HS-27A (cell line): Measurements from ENCODE around the gene SNHG17.

Experiments
- DNase-seq: peaks from one replicate; pipeline ENCODE4 v3.0.0-alpha.2; 2012; ENCODE audit warnings: low read depth, missing footprints

The SNHG17 gene

GRCh38 chr20:38373231-38373867 is 61.8 kb downstream of the SNHG17 start:
- no peak for DNase-seq

GRCh38 chr20:38372806-38373205 is 62.3 kb downstream of the SNHG17 start:
- DNase-seq: no peak
